Measurements from ENCODE around the gene PARVA. TPM values are rescaled to one million over a fixed set of nuclear protein-coding genes. Genes with fewer than 3 reads are reported as not detected.

The PARVA gene
- polyA plus RNA-seq, 1 experiment = 142 TPM

- Histone ChIP-seq H3K27ac (ENCODE audit: low read depth, low read length) (no peak overlapping the region), H3K4me3 (ENCODE audit: low read depth, low read length) (no peak overlapping the region), H3K9me3 (ENCODE audit: control insufficient read depth, insufficient read depth, low read length) (no peaks in the 10 kb centered on the region), H3K27me3 (ENCODE audit: control insufficient read depth, insufficient read depth, low read length) (no peaks in the 10 kb centered on the region)
- TF ChIP-seq, protein P1, sequence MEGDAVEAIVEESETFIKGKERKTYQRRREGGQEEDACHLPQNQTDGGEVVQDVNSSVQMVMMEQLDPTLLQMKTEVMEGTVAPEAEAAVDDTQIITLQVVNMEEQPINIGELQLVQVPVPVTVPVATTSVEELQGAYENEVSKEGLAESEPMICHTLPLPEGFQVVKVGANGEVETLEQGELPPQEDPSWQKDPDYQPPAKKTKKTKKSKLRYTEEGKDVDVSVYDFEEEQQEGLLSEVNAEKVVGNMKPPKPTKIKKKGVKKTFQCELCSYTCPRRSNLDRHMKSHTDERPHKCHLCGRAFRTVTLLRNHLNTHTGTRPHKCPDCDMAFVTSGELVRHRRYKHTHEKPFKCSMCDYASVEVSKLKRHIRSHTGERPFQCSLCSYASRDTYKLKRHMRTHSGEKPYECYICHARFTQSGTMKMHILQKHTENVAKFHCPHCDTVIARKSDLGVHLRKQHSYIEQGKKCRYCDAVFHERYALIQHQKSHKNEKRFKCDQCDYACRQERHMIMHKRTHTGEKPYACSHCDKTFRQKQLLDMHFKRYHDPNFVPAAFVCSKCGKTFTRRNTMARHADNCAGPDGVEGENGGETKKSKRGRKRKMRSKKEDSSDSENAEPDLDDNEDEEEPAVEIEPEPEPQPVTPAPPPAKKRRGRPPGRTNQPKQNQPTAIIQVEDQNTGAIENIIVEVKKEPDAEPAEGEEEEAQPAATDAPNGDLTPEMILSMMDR (IDR thresholded peaks at IDR 0.05; ENCODE audit: low read depth, low read length) = no peak
- ChIA-PET POLR2A (no interaction called here), CTCF (interaction anchor here (0.7 to 1.0 kb wide), 2 partner anchors 13 to 48 kb away, joined by 3 read pairs; no protein-coding TSS in a partner anchor)
- no peak for DNase-seq (ENCODE audit: low read depth, low spot score)
These were observed 82.0 kb downstream of the PARVA start for GRCh38 chr11:12459374-12459773.

GRCh38 chr11:12459865-12460444 is 82.6 kb downstream of the PARVA start:
- POLR2A ChIA-PET = no interaction called here
- CTCF ChIA-PET = interaction anchor here (0.7 to 1.0 kb wide), 2 partner anchors 12 to 48 kb away, joined by 3 read pairs; no protein-coding TSS in a partner anchor
- Histone ChIP-seq H3K4me3 (ENCODE audit: low read depth, low read length) (no peak overlapping the region), H3K27ac (ENCODE audit: low read depth, low read length) (no peak overlapping the region), H3K27me3 (ENCODE audit: control insufficient read depth, insufficient read depth, low read length) (no peaks in the 10 kb centered on the region), H3K9me3 (ENCODE audit: control insufficient read depth, insufficient read depth, low read length) (no peaks in the 10 kb centered on the region)
- TF ChIP-seq, protein P1 (IDR thresholded peaks at IDR 0.05; ENCODE audit: low read depth, low read length) = no peak
- no peak for DNase-seq (ENCODE audit: low read depth, low spot score)

DNA sequence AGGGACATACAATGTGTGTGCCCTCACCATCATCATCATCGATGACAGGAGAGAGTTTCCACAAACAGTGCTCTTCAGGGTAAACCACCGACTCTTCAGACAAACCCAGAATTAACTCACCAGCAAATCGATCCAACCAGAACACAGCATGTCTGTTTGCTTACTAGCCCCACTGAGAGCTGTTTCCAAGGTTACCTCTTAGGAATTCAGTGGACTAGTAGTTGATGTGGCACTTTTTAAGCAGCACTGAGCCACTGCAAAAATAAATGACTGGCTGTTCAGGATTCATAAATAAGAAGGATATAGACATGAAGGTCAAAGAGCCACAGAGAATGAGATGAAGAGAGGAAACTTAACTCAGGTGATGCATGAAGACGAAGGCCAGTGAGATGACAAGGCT is 83.1 kb downstream of the PARVA start:
- no peaks in the 10 kb centered on the region for H3K9me3 ChIP-seq (ENCODE audit: control insufficient read depth, insufficient read depth, low read length)
- no peak overlapping the region for H3K4me3 ChIP-seq (ENCODE audit: low read depth, low read length)
- POLR2A ChIA-PET = no interaction called here
- no peak for DNase-seq (ENCODE audit: low read depth, low spot score)
- TF ChIP-seq, protein P1 (IDR thresholded peaks at IDR 0.05; ENCODE audit: low read depth, low read length) = no peak
- CTCF ChIA-PET = interaction anchor here (1.0 to 1.2 kb wide), 2 partner anchors 49 to 129 kb away, joined by 3 to 4 read pairs; no protein-coding TSS in a partner anchor
- no peak overlapping the region for H3K27ac ChIP-seq (ENCODE audit: low read depth, low read length)
- no peaks in the 10 kb centered on the region for H3K27me3 ChIP-seq (ENCODE audit: control insufficient read depth, insufficient read depth, low read length)

GRCh38 chr11:12461516-12461915 is 84.1 kb downstream of the PARVA start:
- CTCF ChIA-PET = interaction anchor here (1.2 kb wide), 1 partner anchor 130 kb away, joined by 4 read pairs; no protein-coding TSS in a partner anchor
- TF ChIP-seq, protein P1 (IDR thresholded peaks at IDR 0.05; ENCODE audit: low read depth, low read length) = no peak
- no peak overlapping the region for H3K27ac ChIP-seq (ENCODE audit: low read depth, low read length)
- no peaks in the 10 kb centered on the region for H3K9me3 ChIP-seq (ENCODE audit: control insufficient read depth, insufficient read depth, low read length)
- no peak overlapping the region for H3K4me3 ChIP-seq (ENCODE audit: low read depth, low read length)
- POLR2A ChIA-PET = no interaction called here
- DNase-seq (ENCODE audit: low read depth, low spot score) = no peak
- H3K27me3 ChIP-seq (ENCODE audit: control insufficient read depth, insufficient read depth, low read length) = no peaks in the 10 kb centered on the region

DNA sequence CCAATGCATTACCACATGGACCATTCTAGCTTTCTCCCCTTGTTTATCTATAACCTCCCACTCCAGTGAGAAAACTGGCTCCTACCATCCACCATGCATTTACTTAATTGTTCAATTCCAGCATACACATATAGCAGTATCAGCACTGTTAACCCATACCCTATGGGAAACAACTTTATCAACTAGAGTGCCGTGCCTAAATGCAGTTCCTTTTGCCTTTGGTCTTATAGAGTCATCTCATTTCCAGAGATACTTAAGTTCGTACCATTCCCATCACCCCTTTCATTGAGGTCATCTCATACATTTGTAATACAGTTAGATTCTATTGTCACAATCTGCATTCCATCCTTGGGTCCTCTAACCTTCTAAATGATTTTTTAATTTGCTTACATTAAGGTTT is 86.9 kb downstream of the PARVA start:
- TF ChIP-seq, protein P1 (IDR thresholded peaks at IDR 0.05; ENCODE audit: low read depth, low read length) = no peak
- ChIA-PET POLR2A (no interaction called here), CTCF (interaction anchor here (0.7 kb wide), 1 partner anchor 61 kb away, joined by 5 read pairs; no protein-coding TSS in a partner anchor)
- Histone ChIP-seq H3K4me3 (ENCODE audit: low read depth, low read length) (no peak overlapping the region), H3K9me3 (ENCODE audit: control insufficient read depth, insufficient read depth, low read length) (no peaks in the 10 kb centered on the region), H3K27ac (ENCODE audit: low read depth, low read length) (no peak overlapping the region), H3K27me3 (ENCODE audit: control insufficient read depth, insufficient read depth, low read length) (no peaks in the 10 kb centered on the region)
- DNase-seq (ENCODE audit: low read depth, low spot score) = no peak
